Measurements from ENCODE around the gene ANTXR1. TPM values are rescaled to one million over a fixed set of nuclear protein-coding genes. Genes with fewer than 3 reads are reported as not detected.

The ANTXR1 gene
- polyA plus RNA-seq, 1 of the 3 experiments (the other 2 are of a cell fraction): 114 TPM

DNA sequence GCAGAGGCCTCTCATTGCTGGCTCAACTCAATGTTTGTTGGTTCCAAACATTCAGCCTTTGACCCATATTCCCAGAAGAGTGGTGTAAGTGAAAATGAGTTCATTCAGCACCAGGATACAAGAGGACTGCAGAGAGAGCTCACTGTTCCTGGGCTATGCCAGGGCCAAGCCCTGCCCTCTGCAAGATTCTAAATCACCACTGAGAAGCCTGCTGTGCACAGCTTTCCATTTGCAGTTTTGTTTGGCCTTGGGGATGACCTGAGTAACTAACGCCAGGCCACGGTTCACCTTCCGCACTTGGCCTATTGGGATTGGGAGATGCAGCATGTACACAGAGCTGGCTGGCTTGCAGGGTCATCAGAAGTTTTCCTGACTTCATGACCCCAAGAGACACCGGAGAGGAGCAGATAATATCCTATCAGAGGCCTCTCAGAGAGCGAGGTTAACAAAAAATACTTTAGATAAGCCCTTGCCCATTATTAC, 25.9 kb upstream of the ANTXR1 start:
- Histone ChIP-seq H4K20me1 (ENCODE audit: insufficient read depth) (no peaks in the 10 kb centered on the region), H3K36me3 (replicated peaks in 1 of 2; ENCODE audit: control insufficient read depth in 1 of 2, insufficient read depth in 2 of 2, low read length in 1 of 2) (no peaks in the 10 kb centered on the region), H3K4me2 (no peak overlapping the region), H3K9ac (no peak overlapping the region), H2AFZ (ENCODE audit: low read depth) (no peak overlapping the region), H3F3A (replicated peaks; ENCODE audit: insufficient read depth) (no peaks in the 10 kb centered on the region), H3K27ac (ENCODE audit: low read depth in 2 of 2, low read length in 1 of 2) (no peak overlapping the region), H3K4me1 (ENCODE audit: control insufficient read depth in 1 of 2, insufficient read depth in 2 of 2, low read depth in 1 of 2, low read length in 1 of 2) (no peaks in the 10 kb centered on the region), H3K4me3 (ENCODE audit: low read depth in 2 of 2, low read length in 1 of 2) (no peak overlapping the region), H3K9me2 (no peaks in the 10 kb centered on the region), H3K79me2 (ENCODE audit: insufficient read depth) (no peaks in the 10 kb centered on the region), H3K9me3 (no peaks in the 10 kb centered on the region), H3K27me3 (ENCODE audit: insufficient read depth) (no peaks in the 10 kb centered on the region)
- CTCF ChIA-PET: no interaction called here
- WGBS (ENCODE audit: low lambda C conversion rate): 79% methylated on average over 5 of the region's 5 CpGs
- TF ChIP-seq NRF1 (IDR thresholded peaks at IDR 0.05; ENCODE audit: low read depth, low read length): no peak
- TF ChIP-seq, protein P1, sequence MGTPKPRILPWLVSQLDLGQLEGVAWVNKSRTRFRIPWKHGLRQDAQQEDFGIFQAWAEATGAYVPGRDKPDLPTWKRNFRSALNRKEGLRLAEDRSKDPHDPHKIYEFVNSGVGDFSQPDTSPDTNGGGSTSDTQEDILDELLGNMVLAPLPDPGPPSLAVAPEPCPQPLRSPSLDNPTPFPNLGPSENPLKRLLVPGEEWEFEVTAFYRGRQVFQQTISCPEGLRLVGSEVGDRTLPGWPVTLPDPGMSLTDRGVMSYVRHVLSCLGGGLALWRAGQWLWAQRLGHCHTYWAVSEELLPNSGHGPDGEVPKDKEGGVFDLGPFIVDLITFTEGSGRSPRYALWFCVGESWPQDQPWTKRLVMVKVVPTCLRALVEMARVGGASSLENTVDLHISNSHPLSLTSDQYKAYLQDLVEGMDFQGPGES (IDR thresholded peaks at IDR 0.05; ENCODE audit: low read depth, low read length): no peak
- TF ChIP-seq RFX5 (IDR thresholded peaks at IDR 0.05; ENCODE audit: low read length): no peak
- TF ChIP-seq, protein P2, sequence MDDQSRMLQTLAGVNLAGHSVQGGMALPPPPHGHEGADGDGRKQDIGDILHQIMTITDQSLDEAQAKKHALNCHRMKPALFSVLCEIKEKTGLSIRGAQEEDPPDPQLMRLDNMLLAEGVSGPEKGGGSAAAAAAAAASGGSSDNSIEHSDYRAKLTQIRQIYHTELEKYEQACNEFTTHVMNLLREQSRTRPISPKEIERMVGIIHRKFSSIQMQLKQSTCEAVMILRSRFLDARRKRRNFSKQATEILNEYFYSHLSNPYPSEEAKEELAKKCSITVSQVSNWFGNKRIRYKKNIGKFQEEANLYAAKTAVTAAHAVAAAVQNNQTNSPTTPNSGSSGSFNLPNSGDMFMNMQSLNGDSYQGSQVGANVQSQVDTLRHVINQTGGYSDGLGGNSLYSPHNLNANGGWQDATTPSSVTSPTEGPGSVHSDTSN (IDR thresholded peaks at IDR 0.05): no peak
- TF ChIP-seq EP300 (IDR thresholded peaks at IDR 0.05; ENCODE audit: borderline replicate concordance in 1 of 2, low read depth in 1 of 2, low read length in 1 of 2): no peak
- no peak for TF ChIP-seq FOXJ3 (CRISPR knock-in tag; IDR thresholded peaks at IDR 0.05)
- no peak for TF ChIP-seq RAD21 (IDR thresholded peaks at IDR 0.05; ENCODE audit: low read length)
- TF ChIP-seq CHD2 (IDR thresholded peaks at IDR 0.05; ENCODE audit: low read length, partially characterized antibody): no peak
- TF ChIP-seq, protein P3, sequence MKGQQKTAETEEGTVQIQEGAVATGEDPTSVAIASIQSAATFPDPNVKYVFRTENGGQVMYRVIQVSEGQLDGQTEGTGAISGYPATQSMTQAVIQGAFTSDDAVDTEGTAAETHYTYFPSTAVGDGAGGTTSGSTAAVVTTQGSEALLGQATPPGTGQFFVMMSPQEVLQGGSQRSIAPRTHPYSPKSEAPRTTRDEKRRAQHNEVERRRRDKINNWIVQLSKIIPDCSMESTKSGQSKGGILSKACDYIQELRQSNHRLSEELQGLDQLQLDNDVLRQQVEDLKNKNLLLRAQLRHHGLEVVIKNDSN (IDR thresholded peaks at IDR 0.05; ENCODE audit: borderline replicate concordance, low read depth): no peak
- TF ChIP-seq GATA2 (CRISPR knock-in tag; IDR thresholded peaks at IDR 0.05): no peak
- no peak for TF ChIP-seq TCF12 (IDR thresholded peaks at IDR 0.05)
- no peak for TF ChIP-seq NFIC (IDR thresholded peaks at IDR 0.05; ENCODE audit: borderline replicate concordance)
- TF ChIP-seq, protein P4, sequence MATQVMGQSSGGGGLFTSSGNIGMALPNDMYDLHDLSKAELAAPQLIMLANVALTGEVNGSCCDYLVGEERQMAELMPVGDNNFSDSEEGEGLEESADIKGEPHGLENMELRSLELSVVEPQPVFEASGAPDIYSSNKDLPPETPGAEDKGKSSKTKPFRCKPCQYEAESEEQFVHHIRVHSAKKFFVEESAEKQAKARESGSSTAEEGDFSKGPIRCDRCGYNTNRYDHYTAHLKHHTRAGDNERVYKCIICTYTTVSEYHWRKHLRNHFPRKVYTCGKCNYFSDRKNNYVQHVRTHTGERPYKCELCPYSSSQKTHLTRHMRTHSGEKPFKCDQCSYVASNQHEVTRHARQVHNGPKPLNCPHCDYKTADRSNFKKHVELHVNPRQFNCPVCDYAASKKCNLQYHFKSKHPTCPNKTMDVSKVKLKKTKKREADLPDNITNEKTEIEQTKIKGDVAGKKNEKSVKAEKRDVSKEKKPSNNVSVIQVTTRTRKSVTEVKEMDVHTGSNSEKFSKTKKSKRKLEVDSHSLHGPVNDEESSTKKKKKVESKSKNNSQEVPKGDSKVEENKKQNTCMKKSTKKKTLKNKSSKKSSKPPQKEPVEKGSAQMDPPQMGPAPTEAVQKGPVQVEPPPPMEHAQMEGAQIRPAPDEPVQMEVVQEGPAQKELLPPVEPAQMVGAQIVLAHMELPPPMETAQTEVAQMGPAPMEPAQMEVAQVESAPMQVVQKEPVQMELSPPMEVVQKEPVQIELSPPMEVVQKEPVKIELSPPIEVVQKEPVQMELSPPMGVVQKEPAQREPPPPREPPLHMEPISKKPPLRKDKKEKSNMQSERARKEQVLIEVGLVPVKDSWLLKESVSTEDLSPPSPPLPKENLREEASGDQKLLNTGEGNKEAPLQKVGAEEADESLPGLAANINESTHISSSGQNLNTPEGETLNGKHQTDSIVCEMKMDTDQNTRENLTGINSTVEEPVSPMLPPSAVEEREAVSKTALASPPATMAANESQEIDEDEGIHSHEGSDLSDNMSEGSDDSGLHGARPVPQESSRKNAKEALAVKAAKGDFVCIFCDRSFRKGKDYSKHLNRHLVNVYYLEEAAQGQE (IDR thresholded peaks at IDR 0.05; ENCODE audit: low read depth, low read length): no peak
- no peak for TF ChIP-seq MEF2A (IDR thresholded peaks at IDR 0.05; ENCODE audit: borderline replicate concordance, low read depth)
- no peak for TF ChIP-seq SMC3 (IDR thresholded peaks at IDR 0.05; ENCODE audit: low read depth, low read length)
- TF ChIP-seq TEAD4 (IDR thresholded peaks at IDR 0.05; ENCODE audit: borderline replicate concordance, insufficient read depth): no peak
- TF ChIP-seq JUND (IDR thresholded peaks at IDR 0.05): no peak
- TF ChIP-seq, protein P5, sequence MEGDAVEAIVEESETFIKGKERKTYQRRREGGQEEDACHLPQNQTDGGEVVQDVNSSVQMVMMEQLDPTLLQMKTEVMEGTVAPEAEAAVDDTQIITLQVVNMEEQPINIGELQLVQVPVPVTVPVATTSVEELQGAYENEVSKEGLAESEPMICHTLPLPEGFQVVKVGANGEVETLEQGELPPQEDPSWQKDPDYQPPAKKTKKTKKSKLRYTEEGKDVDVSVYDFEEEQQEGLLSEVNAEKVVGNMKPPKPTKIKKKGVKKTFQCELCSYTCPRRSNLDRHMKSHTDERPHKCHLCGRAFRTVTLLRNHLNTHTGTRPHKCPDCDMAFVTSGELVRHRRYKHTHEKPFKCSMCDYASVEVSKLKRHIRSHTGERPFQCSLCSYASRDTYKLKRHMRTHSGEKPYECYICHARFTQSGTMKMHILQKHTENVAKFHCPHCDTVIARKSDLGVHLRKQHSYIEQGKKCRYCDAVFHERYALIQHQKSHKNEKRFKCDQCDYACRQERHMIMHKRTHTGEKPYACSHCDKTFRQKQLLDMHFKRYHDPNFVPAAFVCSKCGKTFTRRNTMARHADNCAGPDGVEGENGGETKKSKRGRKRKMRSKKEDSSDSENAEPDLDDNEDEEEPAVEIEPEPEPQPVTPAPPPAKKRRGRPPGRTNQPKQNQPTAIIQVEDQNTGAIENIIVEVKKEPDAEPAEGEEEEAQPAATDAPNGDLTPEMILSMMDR (IDR thresholded peaks at IDR 0.05): no peak
- TF ChIP-seq SIN3A (IDR thresholded peaks at IDR 0.05; ENCODE audit: borderline replicate concordance, low read depth, low read length): no peak
- no peak for TF ChIP-seq YY1 (IDR thresholded peaks at IDR 0.05; ENCODE audit: low read depth)
- DNase-seq: no peak
- POLR2A ChIA-PET: no interaction called here

Data from SK-N-SH (cell line).